ENCODE measurements around the gene COX7A1. TPM values are rescaled to one million over a fixed set of nuclear protein-coding genes. Genes with fewer than 3 reads are reported as not detected.
"Not testable (repeated sequence)": the region's sequence is repeated elsewhere in the genome, so short reads cannot be mapped to it uniquely, and the experiment has no call there.

The COX7A1 gene
- total RNA-seq, 4 donors from 2014 or later = 18.4 to 73.9 (median 35.5) TPM

DNA sequence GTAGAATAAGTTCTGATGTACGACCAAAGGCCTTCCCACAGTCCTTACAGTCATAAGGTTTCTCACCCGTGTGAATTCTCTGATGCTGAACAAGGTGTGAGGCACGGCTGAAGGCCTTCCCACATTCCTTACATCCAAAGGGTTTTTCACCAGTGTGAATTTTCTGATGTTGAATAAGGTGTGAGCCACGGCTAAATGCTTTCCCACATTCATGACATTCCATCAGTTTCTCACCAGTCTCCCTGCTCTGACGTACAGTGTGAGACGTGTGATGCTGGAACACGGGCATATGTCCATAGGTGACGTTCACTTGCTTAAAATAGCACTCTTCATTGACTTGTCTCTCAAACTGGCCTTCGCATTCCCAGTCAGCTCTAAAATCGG, 31.0 kb upstream of the COX7A1 start:
- TF ChIP-seq EP300 (IDR thresholded peaks at IDR 0.05) (no peak), POLR2A (IDR thresholded peaks at IDR 0.05) (no peak)
- TF ChIP-seq, protein P1, sequence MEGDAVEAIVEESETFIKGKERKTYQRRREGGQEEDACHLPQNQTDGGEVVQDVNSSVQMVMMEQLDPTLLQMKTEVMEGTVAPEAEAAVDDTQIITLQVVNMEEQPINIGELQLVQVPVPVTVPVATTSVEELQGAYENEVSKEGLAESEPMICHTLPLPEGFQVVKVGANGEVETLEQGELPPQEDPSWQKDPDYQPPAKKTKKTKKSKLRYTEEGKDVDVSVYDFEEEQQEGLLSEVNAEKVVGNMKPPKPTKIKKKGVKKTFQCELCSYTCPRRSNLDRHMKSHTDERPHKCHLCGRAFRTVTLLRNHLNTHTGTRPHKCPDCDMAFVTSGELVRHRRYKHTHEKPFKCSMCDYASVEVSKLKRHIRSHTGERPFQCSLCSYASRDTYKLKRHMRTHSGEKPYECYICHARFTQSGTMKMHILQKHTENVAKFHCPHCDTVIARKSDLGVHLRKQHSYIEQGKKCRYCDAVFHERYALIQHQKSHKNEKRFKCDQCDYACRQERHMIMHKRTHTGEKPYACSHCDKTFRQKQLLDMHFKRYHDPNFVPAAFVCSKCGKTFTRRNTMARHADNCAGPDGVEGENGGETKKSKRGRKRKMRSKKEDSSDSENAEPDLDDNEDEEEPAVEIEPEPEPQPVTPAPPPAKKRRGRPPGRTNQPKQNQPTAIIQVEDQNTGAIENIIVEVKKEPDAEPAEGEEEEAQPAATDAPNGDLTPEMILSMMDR (IDR thresholded peaks at IDR 0.05) = no peak
- Histone ChIP-seq H3K9me3 (no peaks in the 10 kb centered on the region), H3K36me3 (peaks cover 0 to 42% (median 0%) of the 10 kb centered on the region in 3 donors), H3K27me3 (no peaks in the 10 kb centered on the region), H3K4me3 (no peak overlapping the region), H3K27ac (no peak overlapping the region), H3K4me1 (no peaks in the 10 kb centered on the region)
- no peak for DNase-seq (ENCODE audit: low spot score in 2 of 2)
- 78 to 87% methylated on average over 10 of the region's 10 CpGs for WGBS, 2 donors

DNA sequence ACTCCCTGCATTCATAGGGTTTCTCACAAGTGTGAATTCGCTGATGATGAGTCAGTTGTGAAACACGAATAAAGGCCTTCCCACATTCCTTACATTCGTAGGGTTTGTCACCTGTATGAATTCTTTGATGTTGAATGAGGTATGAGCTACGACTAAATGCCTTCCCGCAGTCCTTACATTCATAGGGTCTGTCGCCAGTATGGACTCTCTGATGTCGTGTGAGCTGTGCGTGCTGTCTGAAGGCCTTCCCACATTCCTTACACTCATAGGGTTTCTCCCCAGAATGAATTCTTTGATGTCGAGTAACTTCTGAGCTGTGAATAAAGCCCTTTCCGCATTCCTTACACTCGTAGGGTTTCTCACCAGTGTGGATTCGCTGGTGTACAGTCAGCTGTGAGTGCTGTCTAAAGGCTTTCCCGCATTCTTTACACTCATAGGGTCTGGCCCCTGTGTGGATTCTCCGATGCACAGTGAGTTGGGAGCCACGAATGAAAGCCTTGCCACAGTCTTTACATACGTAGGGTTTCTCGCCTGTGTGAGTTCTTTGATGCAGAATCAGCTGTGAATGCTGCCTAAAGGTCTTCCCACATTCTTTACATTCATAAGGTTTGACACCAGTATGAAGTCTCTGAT, 30.5 kb upstream of the COX7A1 start:
- Histone ChIP-seq H3K4me1 (no peaks in the 10 kb centered on the region), H3K36me3 (peaks cover 0 to 41% (median 0%) of the 10 kb centered on the region in 3 donors), H3K4me3 (no peak overlapping the region), H3K9me3 (no peaks in the 10 kb centered on the region), H3K27ac (no peak overlapping the region), H3K27me3 (no peaks in the 10 kb centered on the region)
- no peak for TF ChIP-seq POLR2A (IDR thresholded peaks at IDR 0.05)
- TF ChIP-seq, protein P1 (IDR thresholded peaks at IDR 0.05) = no peak
- TF ChIP-seq EP300 (IDR thresholded peaks at IDR 0.05) = no peak
- no peak for DNase-seq (ENCODE audit: low spot score in 2 of 2)
- WGBS, 2 donors = 84 to 87% methylated on average over 17 of the region's 17 CpGs

- not testable (repeated sequence) for DNase-seq (ENCODE audit: low spot score in 2 of 2); H3K4me3 ChIP-seq; H3K9me3 ChIP-seq; H3K4me1 ChIP-seq; H3K27ac ChIP-seq; H3K27me3 ChIP-seq
- WGBS, 2 donors = 59 to 63% methylated on average over 2 of the region's 2 CpGs
- peaks cover 0 to 35% (median 0%) of the 10 kb centered on the region in 3 donors for H3K36me3 ChIP-seq
Measured at GRCh38 chr19:36179077-36179476, 26.8 kb upstream of the COX7A1 start.

- not testable (repeated sequence) for DNase-seq (ENCODE audit: low spot score in 2 of 2); H3K4me1 ChIP-seq; H3K27me3 ChIP-seq; H3K9me3 ChIP-seq; H3K27ac ChIP-seq; H3K36me3 ChIP-seq; H3K4me3 ChIP-seq
- 81 to 84% methylated on average over 8 of the region's 8 CpGs for WGBS, 2 donors
Measured at GRCh38 chr19:36173846-36174245, 21.6 kb upstream of the COX7A1 start.

GRCh38 chr19:36172852-36173251, 20.6 kb upstream of the COX7A1 start:
- Histone ChIP-seq H3K4me3 (no peak overlapping the region), H3K27ac (no peak overlapping the region), H3K36me3 (no peaks in the 10 kb centered on the region), H3K9me3 (no peaks in the 10 kb centered on the region), H3K27me3 (no peaks in the 10 kb centered on the region), H3K4me1 (peaks cover 0 to 7% (median 0%) of the 10 kb centered on the region in 4 donors)
- TF ChIP-seq EP300 (IDR thresholded peaks at IDR 0.05) (no peak), POLR2A (IDR thresholded peaks at IDR 0.05) (no peak)
- TF ChIP-seq, protein P1 (IDR thresholded peaks at IDR 0.05) = no peak
- DNase-seq (ENCODE audit: low spot score in 2 of 2) = no peak
- 89 to 90% methylated on average over 5 of the region's 5 CpGs for WGBS, 2 donors

- H3K36me3 ChIP-seq = peaks cover 0 to 12% (median 0%) of the 10 kb centered on the region in 3 donors
- TF ChIP-seq, protein P1 (IDR thresholded peaks at IDR 0.05) = no peak
- TF ChIP-seq EP300 (IDR thresholded peaks at IDR 0.05) = peak in 1 of 2 donors; percentile 15
- H3K27me3 ChIP-seq = no peaks in the 10 kb centered on the region
- peaks cover 0 to 7% (median 0%) of the 10 kb centered on the region in 4 donors for H3K4me1 ChIP-seq
- WGBS, 2 donors = 57% methylated on average over 9 of the region's 9 CpGs
- no peak for DNase-seq (ENCODE audit: low spot score in 2 of 2)
- no peak overlapping the region for H3K4me3 ChIP-seq
- H3K27ac ChIP-seq = peak overlapping the region in 3 of 4 donors; percentile 36 to 71 (median 46)
- H3K9me3 ChIP-seq = no peaks in the 10 kb centered on the region
Measured at GRCh38 chr19:36169084-36169760, 17.0 kb upstream of the COX7A1 start.
